ENCODE measurements around the gene METTL16.
A peak's percentile ranks its signal among the peaks of the same experiment; 100 is the strongest.
"Not testable (repeated sequence)": the region's sequence is repeated elsewhere in the genome, so short reads cannot be mapped to it uniquely, and the experiment has no call there.

Gene METTL16, protein sequence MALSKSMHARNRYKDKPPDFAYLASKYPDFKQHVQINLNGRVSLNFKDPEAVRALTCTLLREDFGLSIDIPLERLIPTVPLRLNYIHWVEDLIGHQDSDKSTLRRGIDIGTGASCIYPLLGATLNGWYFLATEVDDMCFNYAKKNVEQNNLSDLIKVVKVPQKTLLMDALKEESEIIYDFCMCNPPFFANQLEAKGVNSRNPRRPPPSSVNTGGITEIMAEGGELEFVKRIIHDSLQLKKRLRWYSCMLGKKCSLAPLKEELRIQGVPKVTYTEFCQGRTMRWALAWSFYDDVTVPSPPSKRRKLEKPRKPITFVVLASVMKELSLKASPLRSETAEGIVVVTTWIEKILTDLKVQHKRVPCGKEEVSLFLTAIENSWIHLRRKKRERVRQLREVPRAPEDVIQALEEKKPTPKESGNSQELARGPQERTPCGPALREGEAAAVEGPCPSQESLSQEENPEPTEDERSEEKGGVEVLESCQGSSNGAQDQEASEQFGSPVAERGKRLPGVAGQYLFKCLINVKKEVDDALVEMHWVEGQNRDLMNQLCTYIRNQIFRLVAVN

DNA sequence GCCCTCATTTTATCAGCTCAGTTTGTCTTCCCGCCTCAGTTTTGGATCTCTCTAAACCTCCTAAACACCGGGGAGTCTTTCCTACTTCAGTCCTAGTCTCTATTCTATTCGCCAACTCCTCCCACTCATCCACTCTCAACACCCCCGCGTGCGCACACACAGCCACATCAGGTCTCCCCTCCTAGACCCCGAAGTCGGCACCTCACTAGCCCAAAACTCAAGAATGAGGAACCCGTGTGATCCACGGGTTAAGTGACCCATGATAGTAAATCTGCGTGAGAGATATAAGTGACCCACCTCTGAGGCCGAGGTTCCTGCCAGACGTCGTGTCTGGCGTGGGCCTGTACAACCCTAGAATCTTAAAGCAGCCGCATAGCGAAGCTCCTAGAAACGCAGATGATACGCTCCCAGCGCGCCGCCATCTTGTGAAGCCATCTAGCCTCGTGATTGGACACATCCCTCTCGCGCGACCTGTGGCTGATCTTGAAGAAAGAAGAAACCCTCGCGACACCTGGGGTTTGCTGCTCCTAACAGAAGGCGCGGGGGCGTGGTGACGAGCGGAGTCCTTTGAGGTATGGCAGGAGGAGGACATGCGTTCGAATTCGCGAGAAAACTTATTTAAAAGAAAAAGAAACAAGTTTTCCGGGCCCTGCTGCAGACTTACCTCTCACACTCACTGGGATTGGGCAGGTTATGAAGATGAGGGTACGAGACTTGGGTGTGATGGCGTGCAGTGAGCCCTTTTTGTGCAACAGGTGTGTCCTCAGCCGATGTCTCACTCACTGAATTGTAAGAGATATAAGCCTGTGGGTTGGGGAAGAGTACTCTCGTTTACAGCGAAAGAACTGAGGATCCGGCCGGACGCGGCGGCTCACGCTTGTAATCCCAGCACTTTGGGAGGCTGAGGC is at the start of gene METTL16:
METTL16 (minus strand) TSS at position 427 of the 908 bp plus-strand sequence. CDS start 9,557 bp downstream, outside the sequence.
- H3K4me3 ChIP-seq (ENCODE audit: low read length) = peak within 1 kb of the TSS; percentile 98
- no peak for TF ChIP-seq ZNF274 (IDR thresholded peaks at IDR 0.05; ENCODE audit: low read depth, low read length)

DNA sequence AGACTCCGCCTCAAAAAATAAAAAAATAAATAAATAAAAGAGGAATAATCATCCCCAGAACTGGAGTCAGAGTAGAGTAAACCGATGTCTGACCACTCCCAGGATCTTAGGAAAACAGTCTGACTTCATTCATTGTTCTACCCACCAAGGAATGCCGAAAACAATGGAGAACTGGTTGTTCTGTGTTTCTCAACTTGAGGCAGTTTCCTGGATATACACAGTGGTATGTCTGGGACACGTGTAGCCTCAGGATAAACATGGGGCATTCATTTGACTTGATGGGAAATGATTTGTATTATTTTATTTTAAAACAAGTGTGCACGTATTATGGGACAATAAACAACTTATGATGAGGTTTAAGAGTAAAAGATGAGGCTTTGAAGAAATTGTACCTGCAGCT is 49.0 kb upstream of the METTL16 start:
- TF ChIP-seq ZNF274 (IDR thresholded peaks at IDR 0.05; ENCODE audit: low read depth, low read length) = no peak
- no peak overlapping the region for H3K4me3 ChIP-seq (ENCODE audit: low read length)

DNA sequence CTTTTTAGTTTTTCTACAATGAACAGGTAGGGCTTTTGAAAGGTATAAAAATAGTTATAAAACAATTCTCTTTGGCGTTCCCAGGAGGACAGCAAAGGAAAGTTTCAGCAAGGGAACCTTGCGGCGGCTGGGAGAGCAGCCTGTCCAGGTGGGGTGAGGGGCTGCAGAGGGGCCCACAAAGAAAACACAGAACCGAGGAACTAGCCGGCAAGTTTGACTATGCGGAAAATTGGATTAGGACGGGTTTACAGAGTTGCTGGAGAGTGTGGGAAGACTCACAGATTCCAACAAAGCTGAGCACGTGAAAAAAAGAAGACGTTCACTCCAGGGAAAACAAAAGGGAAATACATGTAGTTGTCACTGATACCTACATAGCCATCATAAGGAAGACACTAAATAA is 40.2 kb upstream of the METTL16 start:
- H3K4me3 ChIP-seq (ENCODE audit: low read length) = no peak overlapping the region
- no peak for TF ChIP-seq ZNF274 (IDR thresholded peaks at IDR 0.05; ENCODE audit: low read depth, low read length)

DNA sequence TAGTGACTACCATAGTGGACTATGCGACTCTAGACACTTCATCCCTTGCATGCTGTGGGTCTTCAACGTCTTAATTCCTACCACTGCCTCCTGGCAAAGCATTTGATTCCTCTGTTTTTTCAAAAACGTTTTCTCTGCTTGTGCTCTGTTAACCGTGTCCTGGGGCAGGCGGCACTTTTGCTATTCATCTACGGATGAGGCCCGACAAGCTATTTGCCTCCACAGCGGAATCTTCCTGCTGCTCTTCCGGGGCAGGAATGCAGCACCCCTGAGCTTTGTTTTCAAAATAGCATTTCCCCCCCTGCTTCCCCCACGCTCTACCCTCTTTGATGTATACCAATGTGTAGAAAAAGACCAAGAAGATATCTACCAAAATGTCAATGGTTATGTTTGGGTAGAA is 39.8 kb upstream of the METTL16 start:
- H3K4me3 ChIP-seq (ENCODE audit: low read length) = no peak overlapping the region
- no peak for TF ChIP-seq ZNF274 (IDR thresholded peaks at IDR 0.05; ENCODE audit: low read depth, low read length)

DNA sequence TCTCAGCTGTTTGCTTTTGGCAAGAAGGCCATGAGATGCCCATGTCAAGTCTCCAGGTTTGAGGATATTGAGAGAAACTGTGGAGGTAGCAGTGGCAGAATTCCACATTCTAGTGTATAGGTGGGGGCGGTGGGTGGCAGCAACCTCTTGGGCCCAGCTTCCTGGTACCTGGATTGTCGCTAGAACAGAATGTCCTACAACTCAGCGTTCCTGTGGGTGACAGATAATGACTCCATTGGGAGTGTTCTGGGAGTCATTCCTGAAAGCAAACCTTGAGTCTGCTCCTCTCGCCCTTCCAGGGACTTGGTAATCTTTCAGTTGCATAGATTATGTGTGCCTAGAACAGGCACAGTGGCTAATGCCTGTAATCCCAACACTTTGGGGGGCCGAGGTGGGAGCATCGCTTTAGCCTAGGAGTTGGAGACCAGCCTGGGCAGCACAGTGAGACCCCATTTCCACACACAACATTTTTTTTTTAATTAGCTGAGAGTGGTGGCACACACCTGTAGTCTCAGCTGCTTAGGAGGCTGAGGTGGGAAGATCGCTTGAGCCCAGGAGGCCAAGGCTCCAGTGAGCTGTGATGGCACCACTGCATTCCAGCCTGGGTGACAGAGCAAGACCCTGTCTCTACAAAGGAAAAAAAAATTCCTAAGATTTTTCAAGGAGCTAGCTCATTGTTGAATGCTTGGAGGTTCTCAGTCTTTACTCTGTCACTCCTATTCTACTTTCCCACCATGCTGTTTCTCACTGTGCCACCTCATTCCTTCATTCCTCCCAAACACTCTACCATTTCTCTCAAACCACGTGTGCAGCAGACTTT is 37.9 kb upstream of the METTL16 start:
- H3K4me3 ChIP-seq (ENCODE audit: low read length) = no peak overlapping the region

DNA sequence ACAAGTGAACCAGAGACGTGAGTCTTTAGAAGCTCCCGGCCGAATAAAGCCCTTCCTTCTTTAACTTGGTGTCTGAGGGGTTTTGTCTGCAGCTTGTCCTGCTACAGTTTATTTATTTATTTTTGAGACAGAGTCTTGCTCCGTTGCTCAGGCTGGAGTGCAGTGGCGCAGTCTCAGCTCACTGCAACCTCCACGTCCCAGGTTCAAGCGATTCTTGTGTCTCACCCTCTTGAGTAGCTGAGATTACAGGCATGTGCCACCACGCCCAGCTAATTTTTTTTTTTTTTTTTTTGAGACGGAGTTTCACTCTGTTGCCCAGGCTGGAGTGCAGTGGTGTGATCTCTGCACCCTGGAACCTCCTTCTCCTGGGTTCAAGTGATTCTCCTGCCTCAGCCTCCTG is 36.3 kb upstream of the METTL16 start:
- not testable (repeated sequence) for H3K4me3 ChIP-seq (ENCODE audit: low read length)

More for the DNA sequence above, 37.9 kb upstream of the METTL16 start:
- no peak for TF ChIP-seq ZNF274 (IDR thresholded peaks at IDR 0.05; ENCODE audit: low read depth, low read length)

- no peak for TF ChIP-seq ZNF274 (IDR thresholded peaks at IDR 0.05; ENCODE audit: low read depth, low read length)
- H3K4me3 ChIP-seq (ENCODE audit: low read length) = no peak overlapping the region
These were observed 35.5 kb upstream of the METTL16 start for GRCh38 chr17:2547176-2547575.

- TF ChIP-seq ZNF274 (IDR thresholded peaks at IDR 0.05; ENCODE audit: low read depth, low read length) = no peak
These were observed 33.7 kb upstream of the METTL16 start for GRCh38 chr17:2545393-2545792.

DNA sequence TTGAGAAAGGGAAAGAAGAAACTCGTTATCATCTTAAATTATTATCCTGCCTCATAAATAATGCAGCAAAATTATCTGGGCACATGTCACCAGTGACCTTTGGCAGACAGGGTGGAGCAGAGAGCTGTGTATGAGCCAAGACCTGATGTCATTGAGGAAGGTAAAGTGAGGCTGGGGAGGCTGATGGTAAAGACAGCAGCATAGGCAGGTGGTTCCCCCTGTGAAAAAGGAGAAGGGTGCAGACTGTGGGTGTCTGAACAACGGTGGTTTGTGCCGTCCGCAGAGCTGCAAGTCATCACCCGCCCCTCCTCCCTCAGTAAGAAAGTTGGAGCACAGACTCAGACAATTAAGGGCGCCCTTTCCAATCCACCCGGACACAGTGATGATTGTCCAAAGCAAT is 30.8 kb upstream of the METTL16 start:
- H3K4me3 ChIP-seq (ENCODE audit: low read length) = no peak overlapping the region
- TF ChIP-seq ZNF274 (IDR thresholded peaks at IDR 0.05; ENCODE audit: low read depth, low read length) = no peak

More at GRCh38 chr17:2545393-2545792, 33.7 kb upstream of the METTL16 start:
- H3K4me3 ChIP-seq (ENCODE audit: low read length) = no peak overlapping the region

GRCh38 chr17:2542056-2542455 is 30.4 kb upstream of the METTL16 start:
- TF ChIP-seq ZNF274 (IDR thresholded peaks at IDR 0.05; ENCODE audit: low read depth, low read length) = no peak
- no peak overlapping the region for H3K4me3 ChIP-seq (ENCODE audit: low read length)

DNA sequence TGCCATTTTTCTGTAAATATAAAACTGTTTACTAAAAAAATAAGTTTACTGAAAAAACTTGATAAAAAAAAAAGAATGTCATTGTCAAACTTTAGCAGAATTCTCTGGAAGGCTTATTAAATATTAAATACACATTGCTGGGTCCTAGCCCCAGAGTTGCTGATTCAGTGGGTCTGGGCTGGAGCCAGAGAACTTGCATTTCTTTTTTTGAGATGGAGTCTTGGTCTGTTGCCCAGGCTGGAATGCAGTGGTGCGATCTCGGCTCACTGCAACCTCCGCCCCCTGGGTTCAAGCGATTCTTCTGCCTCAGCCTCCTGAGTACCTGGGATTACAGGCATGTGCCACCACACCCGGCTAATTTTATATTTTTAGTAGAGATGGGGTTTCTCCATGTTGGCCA is 25.9 kb upstream of the METTL16 start:
- not testable (repeated sequence) for H3K4me3 ChIP-seq (ENCODE audit: low read length)

- TF ChIP-seq ZNF274 (IDR thresholded peaks at IDR 0.05; ENCODE audit: low read depth, low read length) = no peak
- H3K4me3 ChIP-seq (ENCODE audit: low read length) = no peak overlapping the region
These were observed 20.5 kb upstream of the METTL16 start for GRCh38 chr17:2532146-2532720.

GRCh38 chr17:2531243-2531954 is 19.7 kb upstream of the METTL16 start:
- not testable (repeated sequence) for H3K4me3 ChIP-seq (ENCODE audit: low read length)

GRCh38 chr17:2521775-2522410 is 10.2 kb upstream of the METTL16 start:
- not testable (repeated sequence) for H3K4me3 ChIP-seq (ENCODE audit: low read length)

Measured in GM08714 (cell line).